Medulla oblongata (tissue), 1 donor: Measurements from ENCODE around the gene PNKD.

Source experiments
- DNase-seq: peaks from one replicate; pipeline ENCODE4 v3.0.0-alpha.2; 2015; ENCODE audit errors: extremely low spot score

Gene PNKD

GRCh38 chr2:218256612-218257350 lies 13.5 kb upstream of the PNKD start:
- no peak for DNase-seq

- DNase-seq, result peak; percentile 86
Measured at GRCh38 chr2:218257390-218257981, 12.8 kb upstream of the PNKD start.

GRCh38 chr2:218259099-218259961 lies 11.0 kb upstream of the PNKD start:
- no peak for DNase-seq

- DNase-seq, result no peak
Measured at GRCh38 chr2:218260166-218260565, 10.2 kb upstream of the PNKD start.

- no peak for DNase-seq
Measured at GRCh38 chr2:218260742-218261422, 9.4 kb upstream of the PNKD start, which contains the start of gene GPBAR1. GPBAR1 (plus strand) TSS chr2:218261015; CDS start chr2:218262725, 1,710 bp downstream.

- peak; percentile 42 for DNase-seq
Measured at GRCh38 chr2:218261423-218262236, 8.7 kb upstream of the PNKD start.

GRCh38 chr2:218262237-218262600 lies 8.1 kb upstream of the PNKD start:
- DNase-seq, result no peak

- DNase-seq, result no peak
Measured at GRCh38 chr2:218262631-218263586, 7.4 kb upstream of the PNKD start.

GRCh38 chr2:218263817-218264641 lies 6.3 kb upstream of the PNKD start:
- no peak for DNase-seq

GRCh38 chr2:218264773-218265561 lies 5.4 kb upstream of the PNKD start:
- no peak for DNase-seq

GRCh38 chr2:218265626-218266025 lies 4.7 kb upstream of the PNKD start:
- DNase-seq, result no peak

- no peak for DNase-seq
Measured at GRCh38 chr2:218266316-218266979, 3.9 kb upstream of the PNKD start.

- no peak for DNase-seq
Measured at GRCh38 chr2:218267259-218267658, 3.1 kb upstream of the PNKD start.

- DNase-seq, result no peak
Measured at GRCh38 chr2:218270721-218271486, 585 bp downstream of the PNKD start.

- no peak for DNase-seq
Measured at GRCh38 chr2:218271487-218271797, 1.1 kb downstream of the PNKD start.

- no peak for DNase-seq
Measured at GRCh38 chr2:218271865-218272530, 1.7 kb downstream of the PNKD start.
